Activated CD8-positive, alpha-beta memory T cell treated with anti-CD3 and anti-CD28 coated beads for 4 hours (primary cell): ENCODE results near the gene STAC3.

ENCODE experiments used
- DNase-seq, 2 donors: peaks; one replicate each; pipeline ENCODE4 v3.0.0-alpha.2; 2020; ENCODE audit warnings: low read depth in 2 of 2

STAC3 gene

DNA sequence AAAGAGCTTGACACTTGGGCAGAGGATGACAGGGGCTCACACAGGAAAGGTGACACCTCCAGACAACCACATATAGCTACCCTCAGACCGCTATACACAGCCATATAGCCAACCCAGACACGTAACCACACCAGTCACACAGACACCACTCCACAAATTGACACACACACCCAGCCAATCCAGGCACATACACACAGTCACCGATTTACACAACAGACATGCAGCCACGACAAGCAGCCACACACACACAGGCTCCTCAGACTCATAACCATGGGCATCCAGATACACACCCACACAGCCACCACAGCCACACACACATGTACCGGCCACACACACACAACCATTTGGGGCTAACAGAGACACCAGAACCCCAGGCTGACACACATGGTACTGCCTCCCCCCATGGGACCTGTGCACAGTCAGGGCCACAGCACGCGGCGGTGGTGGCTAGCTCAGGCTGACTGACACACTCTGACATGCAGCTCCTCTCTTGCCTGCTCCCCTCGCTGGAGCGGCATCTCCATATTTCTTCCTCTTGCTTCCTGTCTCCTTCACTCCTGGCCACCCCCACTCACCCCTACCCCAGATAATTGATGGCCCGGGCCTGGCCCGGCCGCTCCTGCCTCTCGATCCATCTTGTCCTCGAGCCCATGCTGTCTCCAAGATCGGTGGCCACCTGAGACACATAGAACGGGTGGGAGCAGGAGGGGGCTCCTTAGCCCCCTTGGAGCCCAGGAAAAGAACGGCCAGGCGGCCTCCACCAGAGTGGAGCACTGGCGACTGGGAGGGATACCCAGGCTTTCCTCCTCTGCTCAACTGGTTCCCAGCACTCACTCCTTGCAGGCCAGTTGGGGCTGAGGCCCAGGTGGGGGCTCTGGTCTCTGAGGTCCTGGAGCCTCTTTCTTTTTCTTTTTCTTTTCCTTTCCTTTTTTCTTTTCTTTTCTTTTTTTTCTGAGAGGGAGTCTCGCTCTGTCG lies 27.5 kb downstream of the STAC3 start:
- DNase-seq = peak in 1 of 2 donors; percentile 22

DNA sequence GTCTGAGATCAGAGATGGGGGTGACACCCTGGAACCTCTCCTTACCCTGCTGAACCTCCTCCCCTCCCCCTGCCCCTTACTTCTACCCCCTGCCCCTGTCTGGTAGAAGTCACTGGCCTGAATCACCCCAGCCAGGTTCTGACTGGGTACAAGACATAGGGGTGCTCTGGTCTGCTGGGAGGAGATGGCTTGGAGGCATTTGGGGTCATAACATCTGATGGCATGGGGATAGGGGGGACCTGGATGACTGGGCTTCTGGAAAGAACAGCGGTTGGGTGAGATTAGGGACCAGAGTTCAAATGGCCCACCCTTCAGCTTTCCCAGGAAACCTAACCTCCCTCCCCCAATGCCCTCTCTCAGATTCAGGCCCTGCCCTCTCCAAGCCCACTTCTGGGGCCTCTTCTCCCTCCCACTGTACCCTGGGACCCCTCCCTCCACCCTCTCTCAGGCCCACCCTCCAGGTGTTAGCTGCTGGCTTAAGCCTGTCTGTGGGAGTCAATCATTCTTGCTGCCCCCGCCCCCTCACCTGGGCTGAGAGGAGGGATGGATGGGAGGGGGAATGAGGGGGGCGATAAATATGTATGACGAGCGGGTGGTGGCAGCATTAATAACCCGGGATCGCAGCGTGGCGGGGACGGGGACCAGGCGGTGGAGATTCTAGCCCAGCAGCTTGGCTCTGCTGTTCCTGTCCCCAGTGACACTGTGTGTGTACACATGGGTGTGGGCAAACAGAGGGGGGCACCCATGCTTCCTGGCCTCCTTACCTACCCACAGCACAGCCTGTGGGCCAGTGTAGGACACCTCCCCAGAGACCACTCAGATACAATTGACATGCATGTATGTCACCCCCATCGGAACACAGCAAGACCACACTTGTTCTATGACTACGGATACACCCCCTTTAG lies 28.4 kb downstream of the STAC3 start:
- no peak for DNase-seq

GRCh38 chr12:57221169-57221917 lies 29.6 kb downstream of the STAC3 start:
- no peak for DNase-seq

GRCh38 chr12:57220770-57221168 lies 30.2 kb downstream of the STAC3 start:
- DNase-seq = no peak

- DNase-seq = no peak
Observed at GRCh38 chr12:57219993-57220754, 30.8 kb downstream of the STAC3 start.

DNA sequence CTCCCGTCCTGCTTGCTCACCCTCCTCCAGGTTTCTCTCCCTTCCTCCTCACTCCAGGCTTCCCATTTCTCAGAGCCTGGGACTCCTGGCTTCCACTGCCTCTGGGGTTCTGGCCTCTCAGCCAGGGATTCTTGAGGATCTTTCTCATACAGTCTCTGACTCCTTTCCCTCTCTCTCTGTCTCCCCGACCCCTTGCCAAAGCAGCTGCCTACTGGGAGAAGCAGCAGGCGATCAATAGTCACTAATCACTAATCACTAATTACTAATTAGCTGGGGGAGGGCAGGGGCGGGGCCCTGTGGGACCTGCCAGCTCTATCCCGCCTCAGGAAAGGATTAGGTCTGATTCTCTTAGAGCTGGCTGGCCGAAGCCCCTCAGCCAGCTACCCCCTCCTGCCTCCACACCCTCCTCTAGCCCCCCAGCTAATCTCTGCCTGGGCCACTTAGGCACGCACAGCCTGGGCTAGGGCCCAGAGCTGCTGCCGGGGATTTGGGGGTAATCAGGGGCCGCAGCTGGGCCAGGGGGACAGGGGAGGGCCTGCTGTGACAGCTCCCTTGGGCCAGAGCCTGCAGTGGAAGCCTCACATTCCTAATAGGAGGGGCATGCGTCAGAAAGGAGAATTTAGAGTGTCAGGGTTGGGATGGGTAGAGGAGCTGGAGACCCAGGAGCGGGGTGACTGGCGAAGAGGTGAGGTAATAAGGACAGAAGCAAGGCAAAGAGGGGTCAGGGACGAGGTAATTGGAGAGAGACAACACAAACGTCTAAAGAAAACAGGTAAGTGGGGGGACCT lies 31.6 kb downstream of the STAC3 start:
- no peak for DNase-seq

DNA sequence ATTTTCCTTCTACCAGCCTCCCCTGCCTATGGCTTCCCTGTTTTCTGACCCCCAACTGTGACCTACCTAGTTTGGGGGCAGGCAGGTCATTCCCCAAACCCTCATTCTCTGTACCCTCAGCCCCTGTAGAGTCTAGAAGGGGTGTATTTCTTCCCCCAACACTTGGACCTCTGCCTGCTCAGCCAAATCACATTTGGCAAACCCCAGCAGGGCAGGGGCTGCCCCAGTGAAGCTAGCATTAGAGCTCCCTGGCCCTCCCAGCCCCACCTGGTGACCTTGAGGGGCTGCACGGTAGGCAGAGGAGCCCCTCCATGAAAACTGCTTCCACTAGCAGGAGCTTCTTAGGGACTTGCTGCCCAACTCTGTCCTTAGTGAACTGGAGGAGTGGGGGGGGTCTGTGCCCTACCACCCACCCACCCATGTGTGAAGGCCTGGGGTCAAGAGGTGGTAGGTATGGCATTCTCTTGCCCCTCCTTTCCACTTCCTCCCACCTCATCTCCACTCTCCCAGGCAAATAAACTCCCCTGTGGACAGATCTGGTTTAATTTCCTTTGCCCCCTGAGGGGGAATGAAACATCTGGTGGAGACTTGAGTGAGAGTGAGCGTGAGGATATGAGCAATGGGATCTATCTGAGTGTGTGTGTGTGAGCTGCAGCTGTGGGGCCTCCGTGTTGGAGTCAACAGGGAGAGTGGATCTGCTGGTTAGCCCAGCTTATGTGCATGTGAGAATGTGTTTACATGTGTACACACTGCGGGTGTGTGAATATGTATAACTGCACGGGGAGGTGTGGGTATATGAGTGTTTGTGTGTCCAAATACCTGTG lies 32.7 kb downstream of the STAC3 start:
- DNase-seq = no peak

- DNase-seq = no peak
Observed at GRCh38 chr12:57216921-57217879, 33.8 kb downstream of the STAC3 start.

- DNase-seq = peak in 1 of 2 donors; percentile 33
Observed at GRCh38 chr12:57216014-57216911, 34.7 kb downstream of the STAC3 start, which contains the start of gene NXPH4. Gene NXPH4 (plus strand): TSS chr12:57216794. CDS start chr12:57216970, 176 bp downstream.

DNA sequence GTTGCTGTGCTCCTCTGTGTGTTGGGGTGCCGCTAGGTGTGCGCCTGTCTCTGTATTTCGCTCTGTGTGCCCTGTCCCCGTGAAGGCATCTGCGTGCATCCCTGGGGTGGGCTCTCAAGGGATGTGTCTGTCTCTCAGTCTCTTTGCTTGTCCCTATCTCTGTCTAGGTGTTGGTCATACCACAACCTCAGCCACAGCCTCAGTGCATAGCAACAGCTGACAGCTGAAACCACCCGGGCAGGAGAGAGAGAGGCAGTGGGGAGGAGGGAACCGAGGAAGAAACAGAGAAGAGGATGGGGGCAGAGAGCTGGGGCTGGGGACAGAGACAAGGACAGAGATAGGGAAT lies 35.3 kb downstream of the STAC3 start:
- no peak for DNase-seq

DNA sequence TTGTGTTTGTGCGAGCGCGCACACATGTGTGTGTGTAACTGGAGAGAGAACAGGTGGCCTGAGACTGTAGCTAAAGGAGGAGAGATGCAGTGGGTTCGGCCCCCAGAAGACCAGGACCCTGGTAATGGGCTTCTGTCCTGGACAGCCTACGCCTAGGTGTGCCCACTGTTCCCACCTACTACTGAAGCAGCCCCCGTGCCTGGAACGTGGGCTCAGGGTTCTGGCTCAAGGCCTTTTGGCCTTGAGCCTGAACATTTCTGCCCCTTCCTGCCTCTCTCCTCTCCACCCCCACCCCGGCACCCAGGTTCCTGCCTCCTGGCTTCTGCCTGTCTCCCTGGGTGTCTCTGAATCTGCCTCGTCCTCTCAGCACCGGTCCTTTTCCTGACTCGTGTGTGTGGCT lies 35.9 kb downstream of the STAC3 start:
- no peak for DNase-seq

DNA sequence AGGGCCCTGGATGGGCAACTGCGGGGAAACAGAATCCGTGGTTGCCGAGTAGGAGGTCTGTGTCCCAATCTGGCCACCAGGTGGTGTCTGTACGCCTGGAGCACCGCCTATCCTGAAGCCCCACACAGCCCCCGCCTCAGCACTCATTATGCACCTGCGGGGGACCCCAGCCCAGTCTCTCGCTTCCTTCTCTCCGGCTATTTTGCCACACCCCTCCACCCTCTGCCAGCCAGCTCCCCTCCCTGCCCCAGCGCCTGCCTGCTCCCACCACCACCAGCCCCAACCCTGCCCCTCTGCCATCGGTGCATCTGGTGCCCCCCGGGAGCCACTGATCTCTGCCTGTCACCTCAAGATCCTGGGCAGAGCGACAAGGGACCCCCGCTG lies 36.6 kb downstream of the STAC3 start:
- DNase-seq = peak; percentile 47 to 51

GRCh38 chr12:57213763-57214397 lies 37.1 kb downstream of the STAC3 start:
- DNase-seq = no peak

- peak; percentile 69 to 71 for DNase-seq
Observed at GRCh38 chr12:57213058-57213715, 37.8 kb downstream of the STAC3 start.

- DNase-seq = no peak
Observed at GRCh38 chr12:57212701-57213057, 38.3 kb downstream of the STAC3 start.
